ENCODE data around the gene GLIS1. TPM values are rescaled to one million over a fixed set of nuclear protein-coding genes. Genes with fewer than 3 reads are reported as not detected.
"Not testable (repeated sequence)": the region's sequence is repeated elsewhere in the genome, so short reads cannot be mapped to it uniquely, and the experiment has no call there.

Gene GLIS1
- total RNA-seq, 1 experiment from 2014 or later: 0.14 TPM

DNA sequence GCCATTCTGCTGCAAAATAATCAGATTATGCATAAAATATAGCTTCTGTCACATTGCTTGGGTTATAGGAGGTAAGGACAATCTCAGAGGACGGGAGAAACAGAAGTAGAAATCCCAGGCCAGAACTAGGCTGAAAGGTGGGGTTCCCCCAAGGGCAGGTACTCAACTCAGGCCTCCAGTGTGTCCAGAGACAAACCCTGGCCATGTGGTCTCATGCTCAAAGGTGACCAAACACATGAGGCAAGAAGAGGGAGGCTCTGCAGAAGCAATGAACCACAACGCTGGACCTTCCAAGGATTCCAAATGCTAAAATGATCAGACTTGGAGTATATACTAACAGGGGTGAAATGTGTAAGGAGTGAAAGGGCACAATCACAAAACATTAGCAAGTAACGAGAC, 176.0 kb downstream of the GLIS1 start:
- DNase-seq (ENCODE audit: low spot score): no peak

GRCh38 chr1:53562291-53562980, 176.5 kb downstream of the GLIS1 start:
- no peak for DNase-seq (ENCODE audit: low spot score)

- no peak for DNase-seq (ENCODE audit: low spot score)
Measured at GRCh38 chr1:53561503-53562105, 177.4 kb downstream of the GLIS1 start.

DNA sequence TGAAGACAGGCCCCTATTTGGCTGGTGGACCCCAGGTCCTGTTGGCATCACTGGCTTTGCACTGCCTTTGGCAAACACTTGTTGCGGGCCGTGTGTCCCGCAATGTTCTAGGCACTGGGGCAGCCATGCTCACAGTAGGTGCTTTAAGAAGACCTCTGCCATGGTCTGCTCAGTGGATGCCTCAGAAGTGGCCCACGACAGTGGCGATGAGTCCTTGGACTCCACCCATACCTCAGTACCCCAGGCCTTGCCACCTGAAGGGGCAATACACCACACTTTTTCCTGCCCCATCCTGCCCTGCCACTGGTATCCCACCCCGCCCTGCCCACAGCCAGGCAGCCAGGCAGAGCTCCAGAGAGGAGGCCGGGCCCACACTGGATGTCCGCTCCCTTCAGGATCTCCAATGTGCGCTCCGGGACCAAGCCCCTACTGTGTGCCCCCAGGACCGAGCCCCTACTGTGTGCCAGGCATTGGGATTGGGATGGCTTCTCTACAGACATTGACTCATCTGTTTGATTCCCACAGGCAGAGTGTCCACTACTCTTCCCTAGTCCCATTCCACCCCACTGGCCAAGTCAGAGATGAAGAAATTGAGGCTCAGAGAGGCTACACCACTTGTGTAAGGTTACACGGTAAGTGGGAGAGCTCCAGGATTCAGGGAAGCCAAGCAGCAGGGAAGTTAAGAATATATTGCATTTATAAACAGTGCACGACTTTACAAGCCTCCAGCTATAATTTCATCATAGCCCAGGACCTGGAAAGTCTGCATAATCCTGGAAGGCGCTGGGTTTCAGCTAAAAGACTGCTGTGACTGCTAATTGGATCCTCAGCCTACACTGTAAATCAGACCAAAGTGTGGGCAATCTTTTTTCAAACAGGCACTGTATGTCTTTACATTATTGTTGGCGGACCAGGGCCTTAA, 178.1 kb downstream of the GLIS1 start:
- no peak for DNase-seq (ENCODE audit: low spot score)

DNA sequence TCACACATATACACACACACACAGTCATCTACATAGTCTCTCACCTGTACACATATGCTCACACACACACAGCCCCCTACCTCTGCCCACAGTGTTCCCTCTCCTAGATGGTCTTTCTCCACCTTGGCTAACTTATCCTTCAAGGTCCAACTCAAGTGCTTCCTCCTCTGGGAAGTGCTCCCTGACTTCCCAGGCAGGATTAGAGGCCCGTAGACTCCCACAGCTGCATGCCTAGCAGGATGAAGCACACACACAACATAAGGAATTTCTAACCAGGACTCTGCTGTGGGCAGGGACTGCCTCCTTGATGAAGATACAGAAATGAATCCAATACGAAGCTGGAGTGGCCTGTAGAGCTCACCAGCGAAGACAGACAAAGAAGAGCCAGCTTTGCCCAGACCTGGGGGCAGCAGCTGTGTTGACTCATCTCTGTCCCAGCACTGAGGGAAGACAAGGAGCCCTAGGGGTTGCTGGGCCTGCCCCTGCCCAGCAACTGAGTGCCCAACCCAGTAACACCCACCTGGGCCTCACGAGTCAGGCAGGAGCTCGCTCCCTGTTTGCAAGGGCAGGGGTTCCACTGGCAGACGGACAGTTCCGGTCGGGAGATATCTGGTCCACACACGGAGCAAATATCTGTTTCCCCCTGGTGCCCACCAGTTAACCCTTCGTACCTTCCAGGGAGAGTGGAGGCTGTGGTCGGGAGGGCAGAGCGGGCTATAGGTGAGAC, 178.9 kb downstream of the GLIS1 start:
- no peak for DNase-seq (ENCODE audit: low spot score)

GRCh38 chr1:53559391-53559815, 179.6 kb downstream of the GLIS1 start:
- DNase-seq (ENCODE audit: low spot score): no peak

- DNase-seq (ENCODE audit: low spot score): no peak
Measured at GRCh38 chr1:53558739-53559315, 180.1 kb downstream of the GLIS1 start.

DNA sequence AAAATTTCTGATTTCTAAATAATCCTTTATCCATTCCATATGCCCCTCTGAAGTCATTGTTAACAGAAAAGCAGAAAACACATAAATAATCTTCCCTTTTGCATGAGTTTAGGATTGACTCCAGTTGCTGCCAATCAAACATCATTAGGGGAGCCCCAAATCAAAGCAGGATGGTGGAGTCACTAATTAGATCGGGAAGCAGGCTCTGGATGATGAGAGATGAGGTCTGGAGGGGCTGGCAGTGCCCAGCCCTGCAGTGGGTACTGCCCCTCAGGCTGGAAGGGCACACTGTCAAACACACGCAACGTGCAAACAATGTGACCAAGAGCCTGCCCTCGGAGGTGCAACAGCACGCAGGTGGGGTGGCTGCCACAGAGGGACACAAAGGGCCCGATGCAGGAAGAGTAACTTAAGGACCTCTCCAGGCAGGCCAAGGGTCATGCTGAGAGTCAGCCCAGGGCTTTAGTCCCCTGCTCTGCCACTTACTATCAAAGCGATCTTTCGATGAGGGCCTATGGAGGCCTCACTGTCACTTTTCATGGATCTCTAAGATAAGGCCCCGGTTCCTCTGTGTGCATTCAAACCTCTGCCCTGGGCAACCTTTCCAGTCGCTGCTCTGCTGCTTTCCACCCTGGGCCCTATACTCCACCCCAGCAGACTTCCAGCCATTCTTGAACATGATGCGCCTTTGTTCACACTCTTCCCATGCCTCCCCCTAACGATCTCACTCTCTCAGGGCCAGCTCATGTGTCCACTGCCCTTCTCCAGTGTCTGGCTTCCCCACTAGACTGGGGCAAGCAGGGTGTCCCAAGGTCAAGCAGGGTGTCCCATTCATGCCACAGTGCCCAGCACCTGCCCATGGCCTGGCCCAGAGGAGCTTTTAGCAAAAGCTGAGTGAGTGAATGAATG, 180.9 kb downstream of the GLIS1 start:
- no peak for DNase-seq (ENCODE audit: low spot score)

DNA sequence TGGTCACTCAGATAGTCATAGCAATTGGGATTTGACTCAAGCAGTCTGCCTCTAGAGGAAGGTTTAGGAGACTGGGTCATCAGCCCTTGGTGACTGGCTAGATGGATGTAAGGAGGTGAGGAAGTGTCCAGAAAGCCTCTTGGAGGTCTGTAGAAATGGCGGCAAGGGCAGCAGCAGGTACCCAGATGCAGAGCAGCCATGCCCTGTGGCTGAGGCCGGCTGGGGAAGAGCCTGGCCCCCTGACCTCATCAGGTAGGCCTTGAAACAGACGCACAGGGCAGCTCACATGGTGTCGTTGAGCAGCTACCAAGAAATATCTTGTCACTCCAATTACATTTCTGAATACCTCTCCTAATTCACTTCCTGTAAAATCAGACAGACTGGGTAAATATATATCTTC, 181.6 kb downstream of the GLIS1 start:
- no peak for DNase-seq (ENCODE audit: low spot score)

DNA sequence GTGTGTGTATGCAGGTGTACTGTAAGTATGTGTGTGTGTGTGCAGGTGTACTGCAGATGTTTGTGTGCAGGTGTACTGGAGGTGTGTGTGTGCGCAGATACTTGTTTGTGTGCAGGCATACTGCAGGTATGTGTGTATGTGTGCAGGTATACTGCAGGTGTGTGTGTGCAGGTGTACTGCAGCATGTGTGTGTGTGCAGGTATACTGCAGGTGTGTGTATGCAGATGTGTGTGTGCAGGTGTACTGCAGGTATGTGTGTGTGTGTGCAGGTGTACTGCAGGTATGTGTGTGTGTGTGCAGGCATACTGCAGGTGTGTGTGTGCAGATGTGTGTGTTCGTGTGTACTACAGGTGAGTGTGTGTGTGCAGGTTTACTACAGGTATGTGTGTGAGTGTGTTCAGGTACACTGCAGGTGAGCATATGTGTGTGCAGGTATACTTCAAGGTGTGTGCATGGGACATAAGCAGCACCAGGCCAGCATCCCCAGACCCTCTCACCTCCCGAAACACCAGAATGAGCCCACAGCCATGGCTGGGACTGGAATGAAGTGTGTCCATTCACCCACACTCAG, 182.2 kb downstream of the GLIS1 start:
- no peak for DNase-seq (ENCODE audit: low spot score)

GRCh38 chr1:53555620-53556326, 183.2 kb downstream of the GLIS1 start:
- DNase-seq (ENCODE audit: low spot score): not testable (repeated sequence)

DNA sequence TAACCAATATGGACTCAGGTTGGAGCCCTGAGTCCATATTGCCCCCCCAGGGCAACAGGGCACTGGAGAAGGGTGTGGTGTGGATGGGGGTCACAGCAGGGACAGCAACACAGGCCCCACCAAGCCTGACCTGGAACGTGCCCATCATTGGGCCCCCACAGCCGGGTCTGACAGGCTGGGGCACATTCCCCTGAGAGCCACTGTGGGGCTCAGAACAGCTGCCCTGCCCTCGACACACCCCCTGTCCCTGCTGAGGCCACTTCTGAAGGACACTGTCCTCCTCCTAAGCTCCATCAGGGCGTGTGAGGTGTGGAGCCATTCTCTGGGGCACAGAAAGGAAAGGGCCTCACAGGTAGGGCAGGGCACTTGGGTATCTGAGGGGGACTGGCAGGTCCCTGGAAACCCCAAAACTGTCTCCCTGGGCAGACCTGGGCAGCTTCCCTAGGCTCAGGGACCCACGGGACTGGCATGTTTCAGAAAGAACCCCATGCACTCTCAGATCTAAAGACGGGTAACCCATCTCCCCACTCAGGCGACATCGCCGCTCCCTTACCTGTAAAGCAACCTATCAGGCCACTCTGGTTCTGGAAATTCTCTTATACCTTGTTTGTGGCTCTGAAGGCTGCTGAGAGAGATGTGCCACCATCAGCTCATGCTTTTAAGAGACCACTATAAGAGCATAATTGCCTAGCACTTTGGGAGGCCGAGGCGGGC, 184.2 kb downstream of the GLIS1 start:
- DNase-seq (ENCODE audit: low spot score): no peak

- DNase-seq (ENCODE audit: low spot score): no peak
Measured at GRCh38 chr1:53553734-53554509, 185.0 kb downstream of the GLIS1 start.

DNA sequence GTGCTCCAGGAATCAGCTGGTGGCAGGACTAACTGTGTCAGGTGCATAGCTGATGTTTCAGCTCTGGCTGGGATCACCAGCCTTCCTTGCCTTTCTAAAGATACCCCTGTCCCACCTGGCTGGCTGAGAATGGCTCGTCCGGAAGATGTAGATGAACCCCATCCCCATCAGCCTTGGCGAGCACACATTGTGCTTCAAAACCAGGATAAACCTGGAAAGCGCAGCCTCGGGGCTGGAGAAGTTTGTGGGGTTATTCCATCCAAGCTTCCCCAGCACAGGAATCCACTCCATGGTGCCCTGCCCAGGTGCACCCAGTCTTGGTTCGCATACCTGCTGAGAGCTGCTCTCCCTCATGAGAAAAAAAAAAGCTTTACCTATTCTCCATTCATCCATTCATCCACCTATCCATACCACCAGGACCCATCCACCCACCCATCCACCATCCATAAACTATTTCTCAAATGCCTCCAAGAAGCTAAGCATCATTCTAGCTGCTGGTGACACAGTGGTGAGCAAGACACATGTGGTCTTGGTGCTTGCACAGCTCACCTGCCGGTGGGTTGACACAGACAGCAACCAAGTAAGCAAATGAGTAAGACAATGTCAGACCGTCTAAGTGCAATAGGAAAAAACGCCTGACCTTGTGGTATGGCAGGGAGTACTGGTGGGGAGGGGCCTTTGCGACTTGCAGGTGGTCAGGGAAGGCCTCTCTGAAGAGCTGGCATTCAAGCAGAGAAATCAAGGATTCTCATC, 185.8 kb downstream of the GLIS1 start:
- DNase-seq (ENCODE audit: low spot score): no peak

- peak; percentile 24 for DNase-seq (ENCODE audit: low spot score)
Measured at GRCh38 chr1:53552146-53552861, 186.7 kb downstream of the GLIS1 start.

- DNase-seq (ENCODE audit: low spot score): no peak
Measured at GRCh38 chr1:53551428-53551995, 187.5 kb downstream of the GLIS1 start.
